Panc1 (cell line): ENCODE measurements around the gene USP48. TPM values are rescaled to one million over a fixed set of nuclear protein-coding genes. Genes with fewer than 3 reads are reported as not detected.

Source experiments
- ATAC-seq: fragments of 200-7000 bp; cut with Tn5 transposase; 2 replicates; pipeline ENCODE4 v1.9.1; 2020; ENCODE audit warnings: mild to moderate bottlenecking, moderate library complexity
- Bru-seq: library from RNA; stranded (reverse); fragments of 400-500 nt; gene quantifications from one replicate; lab custom pipeline; 2021; lab: Mats Ljungman, UMichigan
- BruChase-seq, 2 experiments: library from RNA; stranded (reverse); fragments of 400-500 nt; gene quantifications; one replicate each; lab custom pipeline; 2021; lab: Mats Ljungman, UMichigan
- BruUV-seq: library from RNA; stranded (reverse); fragments of 400-500 nt; replicated peaks from 2 replicates; lab custom pipeline; 2021; lab: Mats Ljungman, UMichigan
- CTCF ChIA-PET: fragments of 300-600 bp; sonication (Branson Sonifier 250); formaldehyde crosslinking; loops from one replicate; lab custom pipeline; 2022; ENCODE audit warnings: antibody characterized with exemption; lab: Charles Lee
- POLR2A ChIA-PET: fragments of 300-600 bp; sonication (Branson Sonifier 250); formaldehyde crosslinking; loops from one replicate; lab custom pipeline; 2022; ENCODE audit warnings: antibody characterized with exemption; lab: Charles Lee
- DNase-seq: peaks from one replicate; pipeline ENCODE4 v3.0.0-alpha.2; 2010; ENCODE audit warnings: low read depth, low spot score
- H3K27ac ChIP-seq: 2 replicates; pipeline ENCODE4 v1.5.1; 2011; ENCODE audit warnings: mild to moderate bottlenecking, low read length, inconsistent platforms
- H3K27me3 ChIP-seq: fragments of 200-500 bp; sonication (Bioruptor generic); 2 replicates; pipeline ENCODE4 v1.6.0; 2014; ENCODE audit warnings: low read length, inconsistent platforms; ENCODE audit not compliant: control insufficient read depth, insufficient read depth
- H3K36me3 ChIP-seq: fragments of 200-500 bp; sonication (Bioruptor generic); 2 replicates; pipeline ENCODE4 v1.5.1; 2014; ENCODE audit warnings: inconsistent platforms, mild to moderate bottlenecking, low read length, moderate library complexity; ENCODE audit not compliant: control insufficient read depth, insufficient read depth
- H3K4me1 ChIP-seq: 2 replicates; pipeline ENCODE4 v1.5.1; 2011; ENCODE audit warnings: inconsistent platforms, mild to moderate bottlenecking, low read length, moderate library complexity; ENCODE audit not compliant: control insufficient read depth, insufficient read depth
- H3K4me3 ChIP-seq, 2 experiments: 2 replicates each; pipeline ENCODE4 v1.5.1; 2011 to 2012; ENCODE audit warnings: low read depth in 2 of 2, low read length in 2 of 2, mild to moderate bottlenecking in 2 of 2, inconsistent platforms in 1 of 2, moderate library complexity in 1 of 2
- H3K9me3 ChIP-seq: fragments of 200-500 bp; sonication (Bioruptor generic); 2 replicates; pipeline ENCODE4 v1.5.1; 2014; ENCODE audit warnings: low read depth, mild to moderate bottlenecking, inconsistent platforms, low read length, moderate library complexity; ENCODE audit not compliant: control insufficient read depth, insufficient read depth
- CTCF ChIP-seq: fragments of 450-650 bp; IDR thresholded peaks from 2 replicates; pipeline ENCODE4 v1.5.1; 2017; ENCODE audit warnings: mild to moderate bottlenecking
- POLR2AphosphoS5 ChIP-seq: IDR thresholded peaks from 2 replicates; pipeline ENCODE4 v1.6.1; 2012; ENCODE audit warnings: mild to moderate bottlenecking, low read depth, low read length, moderate library complexity
- REST ChIP-seq, 2 experiments: IDR thresholded peaks; 2 replicates each; pipeline ENCODE4 v1.6.1; 2011 to 2012; ENCODE audit warnings: low read depth in 2 of 2, control low read depth in 1 of 2, low read length in 1 of 2, mild to moderate bottlenecking in 1 of 2, moderate library complexity in 1 of 2; ENCODE audit not compliant: insufficient read depth in 1 of 2
- SIN3A ChIP-seq: IDR thresholded peaks from 2 replicates; pipeline ENCODE4 v1.6.1; 2012; ENCODE audit warnings: low read depth, mild to moderate bottlenecking, low read length, moderate library complexity, borderline replicate concordance; ENCODE audit not compliant: insufficient read depth
- TCF7L2 ChIP-seq: IDR thresholded peaks from 2 replicates; pipeline ENCODE4 v1.6.1; 2011; ENCODE audit warnings: mild to moderate bottlenecking, low read depth, low read length, inconsistent platforms
- in situ Hi-C: cut with HindIII; loops from 2 replicates; pipeline ENCODE4 v1.10.0; 2016; ENCODE audit warnings: low sequenced_read_pairs, low pct_unique_long_range_greater_than_20kb
- intact Hi-C: fragments of 100-400 bp; cut with micrococcal nuclease; formaldehyde crosslinking; loops from one replicate; pipeline ENCODE4 v1.10.0; 2022; ENCODE audit not compliant: unreplicated experiment
- long read RNA-seq: library from polyadenylated mRNA; unstranded; transcript quantifications from one replicate; pipeline ENCODE4 v2.0.0, GENCODE V29; 2021; ENCODE audit not compliant: unreplicated experiment
- polyA plus RNA-seq: library from polyadenylated mRNA; unstranded; fragments of >200 nt; gene quantifications from one replicate; pipeline ENCODE4 v1.2.1, GENCODE V29; 2012; ENCODE audit warnings: missing spikeins; ENCODE audit not compliant: insufficient read length
- total RNA-seq: library from RNA; stranded (reverse); gene quantifications from one replicate; pipeline ENCODE4 v1.2.1, GENCODE V29; 2021; ENCODE audit not compliant: unreplicated experiment

USP48 gene
- total RNA-seq: 71.6 TPM
- 62.6 TPM for polyA plus RNA-seq
- percentile 86 among the genes with signal in this experiment for Bru-seq, nascent RNA
- BruChase-seq, experiment 1, labeled RNA remaining after a 2-hour chase: percentile 89 among the genes with signal in this experiment
- BruChase-seq, experiment 2, labeled RNA remaining after a 6-hour chase: percentile 86 among the genes with signal in this experiment
- long read RNA-seq, full-length matches to known transcripts: 33 of 180 reads
- long read RNA-seq, partial matches to known transcripts: 110 of 180 reads
- long read RNA-seq, other reads (novel, unspliced or antisense): 37 of 180 reads

GRCh38 chr1:21782868-21783678 is at the start of gene USP48:
TSS of gene USP48 (minus strand) at chr1:21783149. CDS start at chr1:21782957, 192 bp downstream.
- Histone ChIP-seq H3K4me1 (peaks cover 10% of the 10 kb centered on the region), H3K27me3 (no peaks in the 10 kb centered on the region), H3K36me3 (no peaks in the 10 kb centered on the region), H3K4me3 (peak within 1 kb of the TSS; percentile 74 to 99), H3K27ac (peak within 1 kb of the TSS; percentile 100), H3K9me3 (no peaks in the 10 kb centered on the region)
- peak; percentile 82 for DNase-seq
- TSS peak; percentile 96 for BruUV-seq
- ChIA-PET CTCF (no interaction called here), POLR2A (interaction anchor here (0.6 kb wide), 1 partner anchor 198 kb away, joined by 4 read pairs; no protein-coding TSS in a partner anchor)
- intact Hi-C loops: no loop called here
- in situ Hi-C loops: no loop called here
- ATAC-seq: peak; percentile 95
- 0 out of 2 replicates have a peak, but pooled peaks have one; percentile 32 for TF ChIP-seq TCF7L2
- peak; percentile 75 for TF ChIP-seq SIN3A
- TF ChIP-seq CTCF: no peak
- no peak for TF ChIP-seq REST (IDR thresholded peaks at IDR 0.05; ENCODE audit: insufficient read depth in 1 of 2, low read depth in 2 of 2, low read length in 1 of 2)
- peak; percentile 99 for TF ChIP-seq POLR2AphosphoS5

GRCh38 chr1:21831454-21831970 is 48.6 kb upstream of the USP48 start:
- Histone ChIP-seq H3K27me3 (no peaks in the 10 kb centered on the region), H3K4me1 (no peaks in the 10 kb centered on the region), H3K9me3 (no peaks in the 10 kb centered on the region), H3K4me3 (no peak overlapping the region), H3K36me3 (peaks cover 9% of the 10 kb centered on the region; the same call in 1 of the 2 replicates), H3K27ac (no peak overlapping the region)
- no peak for DNase-seq
- in situ Hi-C loops (no loop called here), intact Hi-C loops (no loop called here)
- TF ChIP-seq REST (IDR thresholded peaks at IDR 0.05; ENCODE audit: insufficient read depth in 1 of 2, low read depth in 2 of 2, low read length in 1 of 2) (no peak), TCF7L2 (no peak), POLR2AphosphoS5 (no peak), SIN3A (no peak), CTCF (no peak)
- ATAC-seq: no peak; the same call in 1 of the 2 replicates
- POLR2A ChIA-PET: interaction anchor here (0.6 kb wide), 1 partner anchor 9 kb away, joined by 8 read pairs; no protein-coding TSS in a partner anchor
- CTCF ChIA-PET: no interaction called here
- no TSS peak for BruUV-seq
